H9 (cell line): Measurements from ENCODE around the gene RPL36A. TPM values are rescaled to one million over a fixed set of nuclear protein-coding genes. Genes with fewer than 3 reads are reported as not detected.

ENCODE experiments used
- DNase-seq: peaks from one replicate; pipeline ENCODE4 v3.0.0-alpha.2; 2017
- H2AFZ ChIP-seq: one replicate; pipeline ENCODE4 v1.6.1; 2013; ENCODE audit warnings: mild to moderate bottlenecking, low read length, control low read depth, moderate library complexity
- H2AK5ac ChIP-seq: 2 replicates; pipeline ENCODE4 v1.6.1; 2013; ENCODE audit warnings: low read length, control low read depth, mixed read lengths; ENCODE audit not compliant: insufficient read length
- H2BK120ac ChIP-seq: one replicate; pipeline ENCODE4 v1.6.1; 2013; ENCODE audit warnings: low read depth, mild to moderate bottlenecking, low read length, control low read depth, inconsistent platforms; ENCODE audit not compliant: poor library complexity, severe bottlenecking
- H2BK12ac ChIP-seq: 2 replicates; pipeline ENCODE4 v1.6.1; 2013; ENCODE audit warnings: low read length, control low read depth, mixed read lengths, low read depth; ENCODE audit not compliant: insufficient read length
- H2BK15ac ChIP-seq: 2 replicates; pipeline ENCODE4 v1.6.1; 2013; ENCODE audit warnings: low read depth, low read length, control low read depth
- H2BK20ac ChIP-seq: one replicate; pipeline ENCODE4 v1.6.1; 2013; ENCODE audit warnings: low read depth, mild to moderate bottlenecking, low read length, control low read depth, inconsistent platforms; ENCODE audit not compliant: poor library complexity, severe bottlenecking
- H2BK5ac ChIP-seq: 2 replicates; pipeline ENCODE4 v1.6.1; 2013; ENCODE audit warnings: low read length, control low read depth, mixed read lengths; ENCODE audit not compliant: insufficient read length
- H3K14ac ChIP-seq: 2 replicates; pipeline ENCODE4 v1.6.1; 2013; ENCODE audit warnings: low read length, control low read depth; ENCODE audit not compliant: insufficient read depth
- H3K18ac ChIP-seq: 2 replicates; pipeline ENCODE4 v1.6.1; 2013; ENCODE audit warnings: low read depth, mild to moderate bottlenecking, mixed read lengths, low read length, control low read depth; ENCODE audit not compliant: insufficient read length
- H3K23ac ChIP-seq: 2 replicates; pipeline ENCODE4 v1.6.1; 2013; ENCODE audit warnings: low read length, control low read depth, mixed read lengths, low read depth; ENCODE audit not compliant: insufficient read length
- H3K23me2 ChIP-seq: 2 replicates; pipeline ENCODE4 v1.6.1; 2013; ENCODE audit warnings: low read depth, mild to moderate bottlenecking, mixed read lengths, low read length, control low read depth; ENCODE audit not compliant: insufficient read length, poor library complexity, severe bottlenecking
- H3K27ac ChIP-seq: 2 replicates; pipeline ENCODE4 v1.5.1; 2013; ENCODE audit warnings: low read length, control low read depth, mixed read lengths, low read depth; ENCODE audit not compliant: insufficient read length
- H3K27me3 ChIP-seq: 2 replicates; pipeline ENCODE4 v1.6.1; 2013; ENCODE audit warnings: low read length, control low read depth, inconsistent platforms; ENCODE audit not compliant: insufficient read depth
- H3K4ac ChIP-seq: 2 replicates; pipeline ENCODE4 v1.6.1; 2013; ENCODE audit warnings: low read depth, mild to moderate bottlenecking, control low read depth, inconsistent platforms, low read length, moderate library complexity
- H3K4me1 ChIP-seq: 2 replicates; pipeline ENCODE4 v1.6.1; 2013; ENCODE audit warnings: low read length, control low read depth, inconsistent platforms; ENCODE audit not compliant: insufficient read depth
- H3K4me2 ChIP-seq: 2 replicates; pipeline ENCODE4 v1.6.1; 2013; ENCODE audit warnings: low read length, control low read depth, mixed read lengths; ENCODE audit not compliant: insufficient read length, insufficient read depth
- H3K56ac ChIP-seq: 2 replicates; pipeline ENCODE4 v1.6.1; 2013; ENCODE audit warnings: low read depth, mild to moderate bottlenecking, mixed read lengths, low read length, control low read depth; ENCODE audit not compliant: insufficient read length
- H3K79me1 ChIP-seq: 2 replicates; pipeline ENCODE4 v1.6.1; 2013; ENCODE audit warnings: low read depth, mild to moderate bottlenecking, moderate library complexity, low read length, control low read depth, inconsistent platforms; ENCODE audit not compliant: insufficient read depth, poor library complexity, severe bottlenecking
- H3K79me2 ChIP-seq: 2 replicates; pipeline ENCODE4 v1.6.1; 2013; ENCODE audit warnings: low read length, control low read depth, inconsistent platforms; ENCODE audit not compliant: insufficient read depth
- H3K9ac ChIP-seq: 2 replicates; pipeline ENCODE4 v1.6.1; 2013; ENCODE audit warnings: low read length, control low read depth, mixed read lengths; ENCODE audit not compliant: insufficient read length; ENCODE audit errors: extremely low read depth
- H3K9me3 ChIP-seq: one replicate; pipeline ENCODE4 v1.6.1; 2013; ENCODE audit warnings: low read depth, low read length, inconsistent platforms; ENCODE audit not compliant: control insufficient read depth
- H3T11ph ChIP-seq: one replicate; pipeline ENCODE4 v1.6.1; 2013; ENCODE audit warnings: mild to moderate bottlenecking, low read length, control low read depth, inconsistent platforms
- H4K20me1 ChIP-seq: one replicate; pipeline ENCODE4 v1.6.1; 2013; ENCODE audit not compliant: control insufficient read depth, insufficient read length, insufficient read depth
- H4K5ac ChIP-seq: 2 replicates; pipeline ENCODE4 v1.6.1; 2013; ENCODE audit warnings: low read depth, mild to moderate bottlenecking, mixed read lengths, low read length, control low read depth; ENCODE audit not compliant: insufficient read length
- H4K8ac ChIP-seq: replicated peaks from 2 replicates; pipeline ENCODE4 v1.6.1; 2013; ENCODE audit warnings: low read length, control low read depth, mixed read lengths, low read depth; ENCODE audit not compliant: insufficient read length
- H4K91ac ChIP-seq: 2 replicates; pipeline ENCODE4 v1.6.1; 2013; ENCODE audit warnings: low read depth, mild to moderate bottlenecking, moderate library complexity, mixed read lengths, low read length, control low read depth; ENCODE audit not compliant: insufficient read length
- H3K27ac Mint-ChIP-seq, 3 experiments: 2 replicates in 2 of 3; 3 replicates in 1 of 3; pipeline ENCODE4 v1.8.0; 2020 to 2021; ENCODE audit warnings: mixed read lengths in 3 of 3, mild to moderate bottlenecking in 1 of 3, moderate library complexity in 1 of 3
- H3K27me3 Mint-ChIP-seq: 2 replicates; pipeline ENCODE4 v1.8.0; 2021; ENCODE audit warnings: low read depth, mild to moderate bottlenecking, moderate library complexity, mixed read lengths
- H3K36me3 Mint-ChIP-seq, 3 experiments: 2 replicates in 2 of 3; 3 replicates in 1 of 3; pipeline ENCODE4 v1.8.0; 2020 to 2021; ENCODE audit warnings: low read depth in 3 of 3, mixed read lengths in 3 of 3; ENCODE audit not compliant: insufficient read depth in 1 of 3
- H3K4me1 Mint-ChIP-seq, 2 experiments: 2 replicates each; pipeline ENCODE4 v1.8.0; 2020; ENCODE audit warnings: mixed read lengths in 2 of 2
- H3K4me3 Mint-ChIP-seq, 2 experiments: 2 replicates in 1 of 2; 3 replicates in 1 of 2; pipeline ENCODE4 v1.8.0; 2020 to 2021; ENCODE audit warnings: mild to moderate bottlenecking in 2 of 2, mixed read lengths in 2 of 2, moderate library complexity in 1 of 2
- H3K9me3 Mint-ChIP-seq, 2 experiments: 2 replicates in 1 of 2; 3 replicates in 1 of 2; pipeline ENCODE4 v1.8.0; 2020; ENCODE audit warnings: mild to moderate bottlenecking in 2 of 2, mixed read lengths in 2 of 2, moderate library complexity in 1 of 2
- CTCF ChIP-seq: fragments of 200-600 bp; sonication (generic); conservative IDR thresholded peaks from 3 replicates; pipeline ENCODE4 v1.8.0; 2021; ENCODE audit warnings: antibody characterized with exemption, mild to moderate bottlenecking
- WGBS: extraction: QIAGEN DNeasy Blood & Tissue Kit; methylation state at CpG from one replicate; pipeline ENCODE4 v1.1.7; 2013; ENCODE audit warnings: missing lambda C conversion rate, low lambda C conversion rate, mixed read lengths; ENCODE audit not compliant: insufficient read length; ENCODE audit errors: extremely low coverage; 5-methylcytosine and 5-hydroxymethylcytosine counted together
- total RNA-seq: library from RNA; stranded (reverse); gene quantifications from 2 replicates; pipeline ENCODE4 v1.2.1, GENCODE V29; 2021

The RPL36A gene
- total RNA-seq, 1 experiment from 2014 or later = 428 TPM

- H2BK120ac ChIP-seq = no peak overlapping the region
- H3K9ac ChIP-seq = no peak overlapping the region
- H3K23ac ChIP-seq = no peak overlapping the region
- no peak overlapping the region for H3K18ac ChIP-seq
- H2BK20ac ChIP-seq = no peak overlapping the region
- no peak overlapping the region for H2BK15ac ChIP-seq
- no peak overlapping the region for H3K4me2 ChIP-seq
- no peak overlapping the region for H3K4ac ChIP-seq
- no peak overlapping the region for H2BK5ac ChIP-seq
- Mint-ChIP-seq H3K4me1 (peaks cover 7 to 13% of the 10 kb centered on the region in 2 experiments), H3K27ac (no peak overlapping the region), H3K27me3 (no peaks in the 10 kb centered on the region; the same call in 1 of the 2 replicates), H3K9me3 (peaks cover 52 to 59% of the 10 kb centered on the region in 2 experiments), H3K36me3 (peaks cover 5 to 8% (median 7%) of the 10 kb centered on the region in 3 experiments), H3K4me3 (no peak overlapping the region)
- H3T11ph ChIP-seq = no peak overlapping the region
- no peaks in the 10 kb centered on the region for H3K23me2 ChIP-seq
- H3K79me2 ChIP-seq = no peaks in the 10 kb centered on the region
- TF ChIP-seq CTCF = no peak
- no peaks in the 10 kb centered on the region for H3K79me1 ChIP-seq
- no peak overlapping the region for H3K14ac ChIP-seq
- no peak overlapping the region for H4K5ac ChIP-seq
- no peak overlapping the region for H4K8ac ChIP-seq
- H3K4me1 ChIP-seq = no peaks in the 10 kb centered on the region; the same call in 1 of the 2 replicates
- no peak overlapping the region for H3K56ac ChIP-seq
- H3K27me3 ChIP-seq = no peaks in the 10 kb centered on the region
- no peak overlapping the region for H4K91ac ChIP-seq
- no peak overlapping the region for H2BK12ac ChIP-seq
- no peaks in the 10 kb centered on the region for H4K20me1 ChIP-seq
- no peak for DNase-seq
- peaks cover 40% of the 10 kb centered on the region for H3K9me3 ChIP-seq
- H2AFZ ChIP-seq = no peak overlapping the region
- WGBS = no CpG with 5 or more reads among the region's 6 CpGs
- no peak overlapping the region for H2AK5ac ChIP-seq
- H3K27ac ChIP-seq = no peak overlapping the region
These were observed 4.3 kb upstream of the RPL36A start for GRCh38 chrX:101386542-101386885.
